Astrocyte (in vitro differentiated cells and primary cell): Measurements from ENCODE around the gene SDHAF4. TPM values are rescaled to one million over a fixed set of nuclear protein-coding genes. Genes with fewer than 3 reads are reported as not detected.

Source experiments
- DNase-seq: peaks from one replicate; pipeline ENCODE4 v3.0.0-alpha.2; 2010; ENCODE audit warnings: low read depth
- FAIRE-seq: peaks from 2 replicates; lab custom pipeline; 2011; peaks lifted over from hg19 to GRCh38; lab: Jason Lieb, UNC
- H2AFZ ChIP-seq: 2 replicates; pipeline ENCODE4 v1.6.0; 2012; ENCODE audit warnings: low read depth, low read length, inconsistent platforms
- H3K27ac ChIP-seq: 2 replicates; pipeline ENCODE4 v1.5.1; 2011; ENCODE audit warnings: low read depth, low read length, inconsistent platforms
- H3K27me3 ChIP-seq: 2 replicates; pipeline ENCODE4 v1.6.0; 2011; ENCODE audit warnings: low read length, inconsistent platforms; ENCODE audit not compliant: insufficient read depth
- H3K36me3 ChIP-seq: 2 replicates; pipeline ENCODE4 v1.5.1; 2011; ENCODE audit warnings: low read length, inconsistent platforms; ENCODE audit not compliant: insufficient read depth
- H3K4me1 ChIP-seq: 2 replicates; pipeline ENCODE4 v1.5.1; 2011; ENCODE audit warnings: low read length, inconsistent platforms; ENCODE audit not compliant: insufficient read depth
- H3K4me2 ChIP-seq: 2 replicates; pipeline ENCODE4 v1.6.0; 2012; ENCODE audit warnings: low read length, inconsistent platforms
- H3K4me3 ChIP-seq: 2 replicates; pipeline ENCODE4 v1.5.1; 2011; ENCODE audit warnings: low read depth, mild to moderate bottlenecking, low read length, inconsistent platforms; ENCODE audit not compliant: insufficient read depth
- H3K79me2 ChIP-seq: 2 replicates; pipeline ENCODE4 v1.6.0; 2012; ENCODE audit warnings: mild to moderate bottlenecking, low read length, inconsistent platforms; ENCODE audit not compliant: insufficient read depth
- H3K9ac ChIP-seq: 2 replicates; pipeline ENCODE4 v1.6.0; 2012; ENCODE audit warnings: mild to moderate bottlenecking, low read length, inconsistent platforms
- H3K9me3 ChIP-seq: 2 replicates; pipeline ENCODE4 v1.5.1; 2012; ENCODE audit warnings: low read depth, mild to moderate bottlenecking, low read length, inconsistent platforms; ENCODE audit not compliant: insufficient read depth
- H4K20me1 ChIP-seq: 2 replicates; pipeline ENCODE4 v1.6.0; 2012; ENCODE audit warnings: low read length, inconsistent platforms; ENCODE audit not compliant: insufficient read depth
- H3K27ac Mint-ChIP-seq: one replicate; pipeline ENCODE4 v1.8.0; 2021; ENCODE audit warnings: mild to moderate bottlenecking, mixed read lengths; ENCODE audit not compliant: unreplicated experiment
- H3K27me3 Mint-ChIP-seq: one replicate; pipeline ENCODE4 v1.8.0; 2021; ENCODE audit warnings: low read depth, mixed read lengths; ENCODE audit not compliant: unreplicated experiment
- H3K36me3 Mint-ChIP-seq: one replicate; pipeline ENCODE4 v1.8.0; 2021; ENCODE audit warnings: low read depth, mixed read lengths; ENCODE audit not compliant: unreplicated experiment
- H3K4me1 Mint-ChIP-seq: one replicate; pipeline ENCODE4 v1.8.0; 2021; ENCODE audit warnings: low read depth, mixed read lengths; ENCODE audit not compliant: unreplicated experiment
- H3K4me3 Mint-ChIP-seq: one replicate; pipeline ENCODE4 v1.8.0; 2021; ENCODE audit warnings: mild to moderate bottlenecking, moderate library complexity, mixed read lengths; ENCODE audit not compliant: unreplicated experiment
- H3K9me3 Mint-ChIP-seq: one replicate; pipeline ENCODE4 v1.8.0; 2021; ENCODE audit warnings: mild to moderate bottlenecking, mixed read lengths; ENCODE audit not compliant: unreplicated experiment
- CTCF ChIP-seq: IDR thresholded peaks from 2 replicates; pipeline ENCODE4 v1.5.1; 2011; ENCODE audit warnings: low read depth, mild to moderate bottlenecking, inconsistent platforms, low read length, moderate library complexity; ENCODE audit not compliant: insufficient read depth
- EZH2 ChIP-seq: IDR thresholded peaks from 2 replicates; pipeline ENCODE4 v1.6.1; 2012; ENCODE audit warnings: mild to moderate bottlenecking, low read length, inconsistent platforms; ENCODE audit not compliant: insufficient read depth
- total RNA-seq: library from RNA; stranded (reverse); gene quantifications from 2 replicates; pipeline ENCODE4 v1.2.1, GENCODE V29; 2021

SDHAF4 gene
- total RNA-seq, 1 donor from 2014 or later, result 8.3 TPM

- no peak overlapping the region for H2AFZ ChIP-seq
- H3K27ac ChIP-seq, result no peak overlapping the region
- H3K9ac ChIP-seq, result no peak overlapping the region
- Mint-ChIP-seq H3K9me3 (no peaks in the 10 kb centered on the region), H3K27ac (no peak overlapping the region), H3K4me1 (no peaks in the 10 kb centered on the region), H3K36me3 (no peaks in the 10 kb centered on the region), H3K27me3 (no peaks in the 10 kb centered on the region), H3K4me3 (no peak overlapping the region)
- H3K27me3 ChIP-seq, result no peaks in the 10 kb centered on the region
- no peak overlapping the region for H3K4me2 ChIP-seq
- no peaks in the 10 kb centered on the region for H3K4me1 ChIP-seq
- H3K4me3 ChIP-seq, result no peak overlapping the region
- H3K9me3 ChIP-seq, result no peaks in the 10 kb centered on the region
- H3K36me3 ChIP-seq, result no peaks in the 10 kb centered on the region
- TF ChIP-seq CTCF, result no peak
- no peak for TF ChIP-seq EZH2
- DNase-seq, result no peak
- H4K20me1 ChIP-seq, result no peaks in the 10 kb centered on the region
- FAIRE-seq, result no peak
- no peaks in the 10 kb centered on the region for H3K79me2 ChIP-seq
These were observed 71.7 kb downstream of the SDHAF4 start for GRCh38 chr6:70638468-70638867.

Other genes starting within 250 kb of the SDHAF4 start
- gene FAM135A, start 153.4 kb upstream of the SDHAF4 start, total RNA-seq, result 8.4 and 10.0 TPM in 2 replicates
- 22.1 and 27.3 TPM in 2 replicates for gene SMAP1, start 101.0 kb downstream of the SDHAF4 start, total RNA-seq